Measurements from ENCODE around the gene PLBD2.

PLBD2 gene

GRCh38 chr12:113401066-113402000 lies 42.9 kb downstream of the PLBD2 start:
- no peak overlapping the region for H3K4me3 ChIP-seq (ENCODE audit: low read length)
- no peaks in the 10 kb centered on the region for H3K27me3 ChIP-seq (ENCODE audit: control insufficient read depth, insufficient read depth, low read length)
- no peak overlapping the region for H3K9ac ChIP-seq (ENCODE audit: low read length)
- H3K4me1 ChIP-seq (ENCODE audit: control insufficient read depth, low read depth, low read length), result peaks cover 9% of the 10 kb centered on the region
- no peaks in the 10 kb centered on the region for H3K9me3 ChIP-seq (ENCODE audit: control insufficient read depth, low read depth, low read length)
- no peaks in the 10 kb centered on the region for H3K36me3 ChIP-seq (ENCODE audit: control insufficient read depth, low read depth, low read length)
- H3K27ac ChIP-seq (ENCODE audit: low read length), result no peak overlapping the region

GRCh38 chr12:113402586-113403260 lies 44.3 kb downstream of the PLBD2 start:
- no peaks in the 10 kb centered on the region for H3K36me3 ChIP-seq (ENCODE audit: control insufficient read depth, low read depth, low read length)
- no peaks in the 10 kb centered on the region for H3K9me3 ChIP-seq (ENCODE audit: control insufficient read depth, low read depth, low read length)
- H3K9ac ChIP-seq (ENCODE audit: low read length), result no peak overlapping the region
- no peaks in the 10 kb centered on the region for H3K27me3 ChIP-seq (ENCODE audit: control insufficient read depth, insufficient read depth, low read length)
- peaks cover 9% of the 10 kb centered on the region for H3K4me1 ChIP-seq (ENCODE audit: control insufficient read depth, low read depth, low read length)
- no peak overlapping the region for H3K4me3 ChIP-seq (ENCODE audit: low read length)
- H3K27ac ChIP-seq (ENCODE audit: low read length), result no peak overlapping the region

- H3K27ac ChIP-seq (ENCODE audit: low read length), result no peak within 1 kb of the TSS
- no peak within 1 kb of the TSS for H3K4me3 ChIP-seq (ENCODE audit: low read length)
- H3K36me3 ChIP-seq (ENCODE audit: control insufficient read depth, low read depth, low read length), result no peaks in the 10 kb centered on the region
- H3K4me1 ChIP-seq (ENCODE audit: control insufficient read depth, low read depth, low read length), result peaks cover 9% of the 10 kb centered on the region
- H3K27me3 ChIP-seq (ENCODE audit: control insufficient read depth, insufficient read depth, low read length), result no peaks in the 10 kb centered on the region
- H3K9me3 ChIP-seq (ENCODE audit: control insufficient read depth, low read depth, low read length), result no peaks in the 10 kb centered on the region
- H3K9ac ChIP-seq (ENCODE audit: low read length), result no peak within 1 kb of the TSS
Observed at GRCh38 chr12:113403435-113404415, 45.3 kb downstream of the PLBD2 start, which contains the start of gene SDS. TSS of gene SDS (minus strand) at chr12:113403887. CDS start at chr12:113399708, 4,179 bp downstream.

GRCh38 chr12:113405694-113406093 lies 47.3 kb downstream of the PLBD2 start:
- H3K4me1 ChIP-seq (ENCODE audit: control insufficient read depth, low read depth, low read length), result peaks cover 9% of the 10 kb centered on the region
- no peak overlapping the region for H3K9ac ChIP-seq (ENCODE audit: low read length)
- H3K9me3 ChIP-seq (ENCODE audit: control insufficient read depth, low read depth, low read length), result no peaks in the 10 kb centered on the region
- no peaks in the 10 kb centered on the region for H3K36me3 ChIP-seq (ENCODE audit: control insufficient read depth, low read depth, low read length)
- H3K27ac ChIP-seq (ENCODE audit: low read length), result no peak overlapping the region
- H3K4me3 ChIP-seq (ENCODE audit: low read length), result no peak overlapping the region
- no peaks in the 10 kb centered on the region for H3K27me3 ChIP-seq (ENCODE audit: control insufficient read depth, insufficient read depth, low read length)

GRCh38 chr12:113407931-113408600 lies 49.7 kb downstream of the PLBD2 start:
- Histone ChIP-seq H3K36me3 (ENCODE audit: control insufficient read depth, low read depth, low read length) (no peaks in the 10 kb centered on the region), H3K9me3 (ENCODE audit: control insufficient read depth, low read depth, low read length) (no peaks in the 10 kb centered on the region), H3K4me3 (ENCODE audit: low read length) (no peak overlapping the region), H3K9ac (ENCODE audit: low read length) (no peak overlapping the region), H3K27ac (ENCODE audit: low read length) (no peak overlapping the region), H3K27me3 (ENCODE audit: control insufficient read depth, insufficient read depth, low read length) (no peaks in the 10 kb centered on the region), H3K4me1 (ENCODE audit: control insufficient read depth, low read depth, low read length) (peaks cover 9% of the 10 kb centered on the region)

GRCh38 chr12:113408756-113409298 lies 50.4 kb downstream of the PLBD2 start:
- H3K4me3 ChIP-seq (ENCODE audit: low read length), result no peak overlapping the region

GRCh38 chr12:113409462-113410124 lies 51.2 kb downstream of the PLBD2 start:
- H3K4me3 ChIP-seq (ENCODE audit: low read length), result no peak overlapping the region
- no peak overlapping the region for H3K27ac ChIP-seq (ENCODE audit: low read length)
- H3K9ac ChIP-seq (ENCODE audit: low read length), result no peak overlapping the region
- peaks cover 9% of the 10 kb centered on the region for H3K4me1 ChIP-seq (ENCODE audit: control insufficient read depth, low read depth, low read length)
- no peaks in the 10 kb centered on the region for H3K9me3 ChIP-seq (ENCODE audit: control insufficient read depth, low read depth, low read length)
- no peaks in the 10 kb centered on the region for H3K27me3 ChIP-seq (ENCODE audit: control insufficient read depth, insufficient read depth, low read length)
- no peaks in the 10 kb centered on the region for H3K36me3 ChIP-seq (ENCODE audit: control insufficient read depth, low read depth, low read length)

More at GRCh38 chr12:113408756-113409298, 50.4 kb downstream of the PLBD2 start:
- no peaks in the 10 kb centered on the region for H3K9me3 ChIP-seq (ENCODE audit: control insufficient read depth, low read depth, low read length)
- no peaks in the 10 kb centered on the region for H3K36me3 ChIP-seq (ENCODE audit: control insufficient read depth, low read depth, low read length)
- no peaks in the 10 kb centered on the region for H3K27me3 ChIP-seq (ENCODE audit: control insufficient read depth, insufficient read depth, low read length)
- H3K9ac ChIP-seq (ENCODE audit: low read length), result no peak overlapping the region
- peaks cover 9% of the 10 kb centered on the region for H3K4me1 ChIP-seq (ENCODE audit: control insufficient read depth, low read depth, low read length)
- no peak overlapping the region for H3K27ac ChIP-seq (ENCODE audit: low read length)

GRCh38 chr12:113413488-113413939 lies 55.1 kb downstream of the PLBD2 start:
- Histone ChIP-seq H3K9ac (ENCODE audit: low read length) (no peak overlapping the region), H3K27me3 (ENCODE audit: control insufficient read depth, insufficient read depth, low read length) (no peaks in the 10 kb centered on the region), H3K4me3 (ENCODE audit: low read length) (no peak overlapping the region), H3K9me3 (ENCODE audit: control insufficient read depth, low read depth, low read length) (no peaks in the 10 kb centered on the region), H3K4me1 (ENCODE audit: control insufficient read depth, low read depth, low read length) (no peaks in the 10 kb centered on the region), H3K36me3 (ENCODE audit: control insufficient read depth, low read depth, low read length) (no peaks in the 10 kb centered on the region), H3K27ac (ENCODE audit: low read length) (no peak overlapping the region)

- Histone ChIP-seq H3K27me3 (ENCODE audit: control insufficient read depth, insufficient read depth, low read length) (no peaks in the 10 kb centered on the region), H3K36me3 (ENCODE audit: control insufficient read depth, low read depth, low read length) (no peaks in the 10 kb centered on the region), H3K27ac (ENCODE audit: low read length) (no peak overlapping the region), H3K4me1 (ENCODE audit: control insufficient read depth, low read depth, low read length) (no peaks in the 10 kb centered on the region), H3K4me3 (ENCODE audit: low read length) (no peak overlapping the region), H3K9ac (ENCODE audit: low read length) (no peak overlapping the region), H3K9me3 (ENCODE audit: control insufficient read depth, low read depth, low read length) (no peaks in the 10 kb centered on the region)
Observed at GRCh38 chr12:113414519-113415038, 56.2 kb downstream of the PLBD2 start.
